Hepatocyte (in vitro differentiated cells): ENCODE measurements around the gene ZIC5.
A peak's percentile ranks its signal among the peaks of the same experiment; 100 is the strongest.

Experiments used
- CTCF ChIP-seq: fragments of 200-600 bp; sonication (generic); IDR thresholded peaks from 2 replicates; pipeline ENCODE4 v1.5.1; 2016; ENCODE audit warnings: antibody characterized with exemption, mild to moderate bottlenecking; ENCODE audit not compliant: poor library complexity
- EZH2 ChIP-seq: fragments of 200-600 bp; sonication (generic); IDR thresholded peaks from 2 replicates; pipeline ENCODE4 v1.6.1; 2016; ENCODE audit warnings: antibody characterized with exemption, mild to moderate bottlenecking, borderline replicate concordance

- TF ChIP-seq CTCF (no peak), EZH2 (peak; percentile 89)
These were observed 12.4 kb downstream of the ZIC5 start for GRCh38 chr13:99959127-99959539.
